Epithelial cell of prostate (primary cell): ENCODE measurements around the gene POLR2J.
"Not testable (repeated sequence)": the region's sequence is repeated elsewhere in the genome, so short reads cannot be mapped to it uniquely, and the experiment has no call there.

Experiments used
- DNase-seq: peaks from one replicate; pipeline ENCODE4 v3.0.0-alpha.2; 2011; ENCODE audit warnings: low read depth, low spot score
- H3K27ac ChIP-seq: fragments of 450-650 bp; 2 replicates; pipeline ENCODE4 v1.5.1; 2017; ENCODE audit warnings: mild to moderate bottlenecking

The POLR2J gene

GRCh38 chr7:102468478-102469350 lies 10.0 kb downstream of the POLR2J start:
- no peak for DNase-seq

GRCh38 chr7:102467581-102468477 lies 10.9 kb downstream of the POLR2J start:
- no peak overlapping the region for H3K27ac ChIP-seq
- no peak for DNase-seq

More at GRCh38 chr7:102468478-102469350, 10.0 kb downstream of the POLR2J start:
- H3K27ac ChIP-seq, result no peak overlapping the region

- H3K27ac ChIP-seq, result no peak overlapping the region
Observed at GRCh38 chr7:102466097-102466496, 12.6 kb downstream of the POLR2J start.

GRCh38 chr7:102464577-102465280 lies 14.0 kb downstream of the POLR2J start, which contains the start of the genes ALKBH4 and LRWD1:
TSS of gene ALKBH4 (minus strand) at chr7:102464863. CDS start at chr7:102464836, 27 bp downstream.
TSS of gene LRWD1 (plus strand) at chr7:102464984. CDS start at chr7:102465081, 97 bp downstream.
- DNase-seq, result no peak
- H3K27ac ChIP-seq, result no peak within 1 kb of the TSS

More at GRCh38 chr7:102466097-102466496, 12.6 kb downstream of the POLR2J start:
- no peak for DNase-seq

GRCh38 chr7:102463841-102464576 lies 14.7 kb downstream of the POLR2J start:
- no peak for DNase-seq
- no peak overlapping the region for H3K27ac ChIP-seq

- H3K27ac ChIP-seq, result no peak overlapping the region
- no peak for DNase-seq
Observed at GRCh38 chr7:102460467-102460866, 18.3 kb downstream of the POLR2J start.

- H3K27ac ChIP-seq, result no peak overlapping the region
- no peak for DNase-seq
Observed at GRCh38 chr7:102459221-102459844, 19.4 kb downstream of the POLR2J start.

- DNase-seq, result no peak
- no peak overlapping the region for H3K27ac ChIP-seq
Observed at GRCh38 chr7:102457352-102457924, 21.3 kb downstream of the POLR2J start.

GRCh38 chr7:102456327-102456726 lies 22.4 kb downstream of the POLR2J start:
- no peak for DNase-seq

GRCh38 chr7:102455596-102455995 lies 23.1 kb downstream of the POLR2J start:
- no peak overlapping the region for H3K27ac ChIP-seq
- no peak for DNase-seq

More at GRCh38 chr7:102456327-102456726, 22.4 kb downstream of the POLR2J start:
- no peak overlapping the region for H3K27ac ChIP-seq

- H3K27ac ChIP-seq, DNase-seq: not testable (repeated sequence)
Observed at GRCh38 chr7:102454932-102455331, 23.8 kb downstream of the POLR2J start.

GRCh38 chr7:102454468-102454867 lies 24.3 kb downstream of the POLR2J start:
- H3K27ac ChIP-seq, result no peak overlapping the region
- no peak for DNase-seq

- H3K27ac ChIP-seq, result no peak overlapping the region
- no peak for DNase-seq
Observed at GRCh38 chr7:102453319-102453718, 25.4 kb downstream of the POLR2J start.

- no peak for DNase-seq
- no peak overlapping the region for H3K27ac ChIP-seq
Observed at GRCh38 chr7:102452451-102452850, 26.3 kb downstream of the POLR2J start.

- H3K27ac ChIP-seq, result peak overlapping the region; percentile 56
- DNase-seq, result no peak
Observed at GRCh38 chr7:102451371-102452054, 27.2 kb downstream of the POLR2J start.

GRCh38 chr7:102450242-102450641 lies 28.5 kb downstream of the POLR2J start:
- no peak for DNase-seq
- no peak overlapping the region for H3K27ac ChIP-seq

- no peak for DNase-seq
Observed at GRCh38 chr7:102449136-102449535, 29.6 kb downstream of the POLR2J start.

GRCh38 chr7:102447311-102447710 lies 31.4 kb downstream of the POLR2J start:
- no peak overlapping the region for H3K27ac ChIP-seq
- DNase-seq, result no peak

More at GRCh38 chr7:102449136-102449535, 29.6 kb downstream of the POLR2J start:
- no peak overlapping the region for H3K27ac ChIP-seq
